ENCODE data around the gene UNC13D.
"Not testable (repeated sequence)": the region's sequence is repeated elsewhere in the genome, so short reads cannot be mapped to it uniquely, and the experiment has no call there.

The UNC13D gene

GRCh38 chr17:75864448-75864871 lies 20.3 kb upstream of the UNC13D start:
- Histone ChIP-seq H3K4me3 (ENCODE audit: low read length) (peak overlapping the region; percentile 28; the same call in 1 of the 2 replicates), H4K20me1 (ENCODE audit: insufficient read depth, low read length) (no peaks in the 10 kb centered on the region), H3K79me2 (ENCODE audit: low read length) (no peaks in the 10 kb centered on the region), H3K27ac (ENCODE audit: low read length) (peak overlapping the region; percentile 98), H3F3A (ENCODE audit: insufficient read depth, low read length) (peaks cover 19% of the 10 kb centered on the region), H3K9ac (ENCODE audit: low read length) (peak overlapping the region; percentile 78), H3K9me3 (replicated peaks; ENCODE audit: insufficient read depth, low read length) (no peaks in the 10 kb centered on the region), H3K9me2 (replicated peaks; ENCODE audit: insufficient read depth, low read length) (no peaks in the 10 kb centered on the region), H2AFZ (ENCODE audit: low read length) (peak overlapping the region; percentile 15; the same call in 1 of the 2 replicates), H3K27me3 (replicated peaks; ENCODE audit: insufficient read depth, low read length) (no peaks in the 10 kb centered on the region), H3K36me3 (replicated peaks; ENCODE audit: insufficient read depth, low read length) (no peaks in the 10 kb centered on the region), H3K4me2 (ENCODE audit: low read depth, low read length) (peak overlapping the region; percentile 90), H3K4me1 (ENCODE audit: low read length) (peaks cover 26% of the 10 kb centered on the region)
- DNase-seq, result peak; percentile 95
- TF ChIP-seq EZH2phosphoT487 (IDR thresholded peaks at IDR 0.05; ENCODE audit: low read length), result no peak
- TF ChIP-seq CTCF (IDR thresholded peaks at IDR 0.05; ENCODE audit: low read length), result no peak

- Histone ChIP-seq H3K9ac (ENCODE audit: low read length) (no peak overlapping the region), H3K9me3 (replicated peaks; ENCODE audit: insufficient read depth, low read length) (no peaks in the 10 kb centered on the region), H3K79me2 (ENCODE audit: low read length) (no peaks in the 10 kb centered on the region), H3F3A (ENCODE audit: insufficient read depth, low read length) (peaks cover 25% of the 10 kb centered on the region), H4K20me1 (ENCODE audit: insufficient read depth, low read length) (no peaks in the 10 kb centered on the region), H3K27me3 (replicated peaks; ENCODE audit: insufficient read depth, low read length) (no peaks in the 10 kb centered on the region), H3K36me3 (replicated peaks; ENCODE audit: insufficient read depth, low read length) (no peaks in the 10 kb centered on the region), H3K4me2 (ENCODE audit: low read depth, low read length) (no peak overlapping the region), H3K27ac (ENCODE audit: low read length) (no peak overlapping the region), H3K9me2 (replicated peaks; ENCODE audit: insufficient read depth, low read length) (no peaks in the 10 kb centered on the region), H3K4me1 (ENCODE audit: low read length) (peaks cover 32% of the 10 kb centered on the region), H2AFZ (ENCODE audit: low read length) (no peak overlapping the region), H3K4me3 (ENCODE audit: low read length) (no peak overlapping the region)
- TF ChIP-seq CTCF (IDR thresholded peaks at IDR 0.05; ENCODE audit: low read length) (no peak), EZH2phosphoT487 (IDR thresholded peaks at IDR 0.05; ENCODE audit: low read length) (no peak), EZH2 (optimal IDR thresholded peaks at IDR 0.05; ENCODE audit: low read depth, low read length) (no peak)
- DNase-seq, result no peak
These were observed 17.7 kb upstream of the UNC13D start for GRCh38 chr17:75861927-75862317.

- not testable (repeated sequence) for DNase-seq; H3K9ac ChIP-seq (ENCODE audit: low read length); H3K36me3 ChIP-seq (replicated peaks; ENCODE audit: insufficient read depth, low read length); H4K20me1 ChIP-seq (ENCODE audit: insufficient read depth, low read length); H3K4me3 ChIP-seq (ENCODE audit: low read length); H3K9me2 ChIP-seq (replicated peaks; ENCODE audit: insufficient read depth, low read length); H3K27me3 ChIP-seq (replicated peaks; ENCODE audit: insufficient read depth, low read length); H2AFZ ChIP-seq (ENCODE audit: low read length); H3K9me3 ChIP-seq (replicated peaks; ENCODE audit: insufficient read depth, low read length); H3K4me2 ChIP-seq (ENCODE audit: low read depth, low read length)
- peaks cover 20% of the 10 kb centered on the region for H3K4me1 ChIP-seq (ENCODE audit: low read length)
- peaks cover 16% of the 10 kb centered on the region for H3F3A ChIP-seq (ENCODE audit: insufficient read depth, low read length)
- H3K79me2 ChIP-seq (ENCODE audit: low read length), result peaks cover 15% of the 10 kb centered on the region
- H3K27ac ChIP-seq (ENCODE audit: low read length), result peak overlapping the region; percentile 74; the same call in 1 of the 2 replicates
These were observed 15.2 kb upstream of the UNC13D start for GRCh38 chr17:75859358-75859757.

- Histone ChIP-seq H3K9me2 (replicated peaks; ENCODE audit: insufficient read depth, low read length) (no peaks in the 10 kb centered on the region), H3K27me3 (replicated peaks; ENCODE audit: insufficient read depth, low read length) (no peaks in the 10 kb centered on the region), H3K27ac (ENCODE audit: low read length) (peak overlapping the region; percentile 87), H4K20me1 (ENCODE audit: insufficient read depth, low read length) (no peaks in the 10 kb centered on the region), H2AFZ (ENCODE audit: low read length) (peak overlapping the region; percentile 61), H3K79me2 (ENCODE audit: low read length) (peaks cover 30% of the 10 kb centered on the region), H3F3A (ENCODE audit: insufficient read depth, low read length) (peaks cover 12% of the 10 kb centered on the region; the same call in 1 of the 2 replicates), H3K9ac (ENCODE audit: low read length) (peak overlapping the region; percentile 95), H3K36me3 (replicated peaks; ENCODE audit: insufficient read depth, low read length) (no peaks in the 10 kb centered on the region), H3K4me3 (ENCODE audit: low read length) (peak overlapping the region; percentile 88), H3K9me3 (replicated peaks; ENCODE audit: insufficient read depth, low read length) (no peaks in the 10 kb centered on the region), H3K4me2 (ENCODE audit: low read depth, low read length) (peak overlapping the region; percentile 92), H3K4me1 (ENCODE audit: low read length) (peaks cover 14% of the 10 kb centered on the region)
- peak; percentile 41 for DNase-seq
- TF ChIP-seq EZH2 (optimal IDR thresholded peaks at IDR 0.05; ENCODE audit: low read depth, low read length) (no peak), CTCF (IDR thresholded peaks at IDR 0.05; ENCODE audit: low read length) (peak; percentile 35)
These were observed 12.0 kb upstream of the UNC13D start for GRCh38 chr17:75856062-75856756.

Data from MM.1S (cell line).